Brain pericyte (primary cell): ENCODE results near the gene WDR38.
"Not testable (repeated sequence)": the region's sequence is repeated elsewhere in the genome, so short reads cannot be mapped to it uniquely, and the experiment has no call there.

Experiments used
- DNase-seq: peaks from one replicate; pipeline ENCODE4 v3.0.0-alpha.2; 2012; ENCODE audit warnings: low read depth, low spot score

WDR38 gene

DNA sequence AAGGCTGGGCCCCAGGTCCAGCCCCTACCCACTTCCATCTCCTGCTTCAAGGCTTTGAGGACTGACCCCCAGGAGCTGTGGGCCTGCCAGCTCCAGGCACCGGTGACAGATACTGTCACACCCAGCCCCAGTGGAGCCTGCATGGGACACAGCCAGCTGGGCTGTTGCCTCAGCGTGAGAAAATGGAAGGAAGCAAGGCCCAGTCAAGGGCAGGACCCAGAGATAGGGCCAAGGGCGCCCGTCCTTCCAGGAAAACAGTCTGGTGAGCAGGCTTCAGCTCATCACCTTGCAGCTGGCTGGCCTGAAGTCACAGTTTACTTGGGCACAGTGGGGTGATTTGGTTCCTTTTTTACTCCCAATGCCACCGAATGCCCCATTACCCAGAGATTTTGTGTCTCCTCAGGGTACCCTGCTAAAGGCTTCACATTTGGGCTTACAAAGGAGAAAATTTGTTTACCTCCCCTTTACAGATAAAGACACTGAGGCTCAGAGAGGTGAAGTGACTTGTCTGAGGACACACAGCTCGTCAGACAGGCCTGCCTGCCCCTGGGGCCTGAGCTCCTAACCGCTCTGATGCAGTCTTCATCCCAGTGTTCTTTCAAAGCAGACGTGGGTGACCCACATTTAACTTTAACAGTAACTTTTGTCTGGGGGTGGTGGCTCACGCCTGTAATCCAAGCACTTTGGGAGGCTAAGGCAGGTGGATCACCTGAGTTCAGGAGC, 21.5 kb upstream of the WDR38 start:
- DNase-seq: no peak

DNA sequence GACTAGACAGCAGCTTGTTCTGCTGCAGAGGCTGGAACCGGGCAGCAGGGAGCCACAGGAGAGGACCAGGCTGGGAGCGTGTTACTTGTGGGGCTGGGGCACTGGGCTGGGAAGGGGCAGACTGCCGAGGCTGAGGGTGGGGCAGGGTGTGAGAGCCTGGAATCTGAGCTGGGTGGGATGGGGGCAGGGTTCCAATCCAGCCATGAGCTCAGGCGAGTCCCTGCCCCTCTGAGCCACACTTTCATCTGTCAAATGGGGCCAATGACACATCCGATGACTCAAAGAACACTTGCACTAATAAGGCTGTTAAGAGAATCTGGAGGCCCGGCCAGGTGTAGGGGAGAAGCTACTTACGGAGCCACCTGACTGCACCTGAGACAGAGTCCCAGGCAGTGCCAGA, 18.7 kb upstream of the WDR38 start:
- no peak for DNase-seq

DNA sequence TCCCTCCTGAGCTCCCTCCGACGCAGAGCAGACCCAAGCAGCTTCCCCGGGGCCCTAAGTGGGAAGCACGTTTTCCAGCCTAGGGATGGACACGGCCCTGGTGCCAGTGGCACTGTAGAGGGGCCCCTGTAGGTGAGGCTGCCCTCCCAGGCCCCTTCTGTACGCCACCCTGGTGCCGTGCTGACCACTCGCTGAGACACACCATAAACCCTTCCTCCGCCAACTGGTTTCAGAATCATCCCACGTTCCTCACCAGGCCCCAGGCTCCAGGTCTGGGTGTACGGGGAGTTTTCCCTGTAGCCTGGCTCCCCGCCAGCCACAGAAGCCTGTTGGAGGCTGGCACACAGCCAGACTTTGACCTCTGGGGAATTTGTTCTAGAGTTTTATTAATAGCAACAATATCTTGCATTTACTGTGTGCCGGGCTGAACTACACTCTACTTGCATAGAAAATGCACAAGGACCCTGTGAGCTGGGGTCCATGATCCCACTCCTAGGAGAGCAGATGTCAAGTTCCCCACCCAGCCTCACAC, 18.2 kb upstream of the WDR38 start:
- DNase-seq: peak; percentile 72

DNA sequence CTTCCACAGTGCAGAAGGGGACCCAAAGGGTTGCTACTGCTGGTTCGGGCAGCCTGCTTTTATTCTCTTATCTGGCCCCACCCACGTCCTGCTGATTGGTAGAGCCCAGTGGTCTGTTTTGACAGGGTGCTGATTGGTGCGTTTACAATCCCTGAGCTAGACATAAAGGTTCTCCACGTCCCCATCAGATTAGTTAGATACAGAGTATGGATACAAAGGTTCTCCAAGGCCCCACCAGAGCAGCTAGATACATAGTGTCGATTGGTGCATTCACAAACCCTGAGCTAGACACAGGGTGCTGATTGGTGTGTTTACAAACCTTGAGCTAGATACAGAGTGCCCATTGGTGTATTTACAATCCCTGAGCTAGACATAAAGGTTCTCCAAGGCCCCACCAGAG, 15.1 kb upstream of the WDR38 start:
- not testable (repeated sequence) for DNase-seq

DNA sequence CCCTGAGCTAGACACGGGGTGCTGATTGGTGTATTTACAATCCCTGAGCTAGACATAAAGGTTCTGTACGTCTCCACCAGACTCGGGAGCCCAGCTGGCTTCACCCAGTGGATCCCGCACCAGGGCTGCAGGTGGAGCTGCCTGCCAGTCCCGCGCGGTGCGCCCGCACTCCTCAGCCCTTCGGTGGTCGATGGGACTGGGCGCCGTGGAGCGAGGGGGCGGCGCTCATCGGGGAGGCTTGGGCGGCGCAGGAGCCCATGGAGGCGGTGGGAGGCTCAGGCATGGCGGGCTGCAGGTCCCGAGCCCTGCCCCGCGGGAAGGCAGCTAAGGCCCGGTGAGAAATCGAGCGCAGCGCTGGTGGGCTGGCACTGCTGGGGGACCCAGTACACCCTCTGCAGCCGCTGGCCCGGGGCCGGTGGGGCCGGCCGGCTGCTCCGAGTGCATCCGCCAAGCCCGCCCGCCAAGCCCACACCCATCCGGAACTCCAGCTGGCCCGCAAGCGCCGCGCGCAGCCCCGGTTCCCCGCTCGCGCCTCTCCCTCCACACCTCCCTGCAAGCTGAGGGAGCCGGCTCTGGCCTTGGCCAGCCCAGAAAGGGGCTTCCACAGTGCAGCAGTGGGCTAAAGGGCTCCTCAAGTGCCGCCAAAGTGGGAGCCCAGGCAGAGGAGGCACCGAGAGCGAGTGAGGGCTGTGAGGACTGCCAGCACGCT, 14.5 kb upstream of the WDR38 start:
- not testable (repeated sequence) for DNase-seq

DNA sequence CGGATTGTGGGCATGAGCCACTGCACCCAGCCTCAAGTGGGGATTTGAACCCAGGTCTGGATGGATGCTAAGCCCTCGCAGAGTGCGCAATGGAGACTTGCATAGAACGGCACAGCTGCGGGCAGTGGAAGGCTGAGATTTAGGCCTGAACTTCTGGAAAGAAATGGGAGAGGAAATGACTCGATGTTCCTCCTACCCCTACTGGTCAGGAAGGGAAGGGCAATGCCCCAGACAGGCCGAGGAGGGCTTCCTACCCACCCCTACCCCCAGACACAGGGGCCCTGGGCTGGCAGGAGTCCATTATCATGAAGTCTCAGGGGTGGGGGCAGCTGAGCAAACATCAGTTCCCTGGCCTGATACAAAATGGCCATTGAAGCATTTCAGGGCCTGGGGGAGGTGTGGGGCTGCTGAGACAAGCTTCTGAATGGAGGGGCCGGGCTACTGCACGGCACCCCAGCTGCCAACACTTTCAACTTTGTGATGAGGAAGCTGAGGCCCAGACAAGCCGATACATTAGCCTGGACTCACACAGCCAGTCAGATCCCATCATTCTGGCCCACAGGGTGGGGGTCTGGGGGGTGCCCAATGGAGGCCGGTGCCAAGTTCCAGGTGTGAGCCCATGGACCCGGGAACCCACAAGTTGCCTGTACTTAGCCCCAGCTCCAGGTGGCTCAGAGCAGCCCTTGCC, 13.5 kb upstream of the WDR38 start:
- DNase-seq: no peak

DNA sequence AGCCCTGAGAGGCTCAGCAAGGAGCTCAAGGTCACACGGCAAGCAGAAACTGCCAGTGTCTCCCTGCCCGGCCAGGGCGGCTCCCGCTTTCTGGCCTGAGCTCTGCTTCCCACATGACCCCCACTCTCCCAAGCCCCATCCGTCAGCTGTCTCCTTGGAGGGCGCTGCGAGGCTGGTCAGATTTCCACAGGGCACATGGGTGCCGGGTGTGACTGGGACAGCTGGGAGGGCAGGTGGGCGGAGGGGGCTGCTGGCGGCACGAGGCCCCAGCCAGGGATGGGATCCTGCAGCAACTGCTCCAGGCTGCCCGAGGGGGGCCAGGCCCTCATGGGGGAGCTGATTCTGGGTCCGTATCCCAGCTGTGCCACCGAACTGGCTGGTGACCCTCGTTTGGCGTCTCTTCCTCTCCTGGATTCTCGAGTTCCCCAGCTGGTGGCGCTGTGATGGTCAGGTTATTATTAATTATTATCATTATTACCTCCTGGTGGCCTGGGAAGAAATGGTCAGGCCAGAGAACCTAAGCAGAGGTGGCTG, 12.9 kb upstream of the WDR38 start:
- no peak for DNase-seq

DNA sequence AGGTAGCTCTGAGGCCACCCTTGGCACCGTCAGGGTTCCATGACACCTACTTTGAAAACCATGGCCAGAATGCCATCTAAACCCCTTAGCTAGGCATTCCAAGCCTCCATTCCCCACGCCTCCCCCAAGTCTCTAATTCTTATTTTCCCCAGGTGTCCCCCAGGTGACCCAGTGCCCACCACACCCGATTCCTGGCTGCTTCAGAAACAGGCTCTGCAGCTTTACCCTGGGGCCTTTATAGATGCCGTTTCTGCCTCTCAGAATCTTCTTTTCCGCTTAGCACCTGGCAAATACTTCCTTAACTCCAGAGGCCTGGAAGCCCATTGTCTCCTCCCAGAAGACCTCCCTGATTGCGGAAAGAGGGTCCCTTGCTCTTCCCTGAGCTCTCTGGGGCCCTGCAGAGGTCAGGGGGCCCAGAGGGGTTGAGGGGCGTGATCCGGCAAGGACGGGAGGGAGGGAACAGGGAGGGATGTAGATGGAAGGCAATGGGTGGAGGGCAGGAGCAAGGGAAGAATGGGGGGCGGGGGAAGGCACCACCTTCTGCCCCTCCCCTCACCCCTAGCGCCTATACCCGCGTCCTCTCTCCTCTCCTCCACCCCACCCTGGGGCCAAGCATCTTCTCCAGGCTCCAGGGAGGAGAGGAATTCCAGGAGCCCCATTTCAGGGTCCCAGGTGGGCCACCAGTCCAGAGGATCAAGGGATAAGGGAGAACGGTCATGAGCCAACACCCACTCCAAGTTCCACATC, 12.0 kb upstream of the WDR38 start:
- no peak for DNase-seq

DNA sequence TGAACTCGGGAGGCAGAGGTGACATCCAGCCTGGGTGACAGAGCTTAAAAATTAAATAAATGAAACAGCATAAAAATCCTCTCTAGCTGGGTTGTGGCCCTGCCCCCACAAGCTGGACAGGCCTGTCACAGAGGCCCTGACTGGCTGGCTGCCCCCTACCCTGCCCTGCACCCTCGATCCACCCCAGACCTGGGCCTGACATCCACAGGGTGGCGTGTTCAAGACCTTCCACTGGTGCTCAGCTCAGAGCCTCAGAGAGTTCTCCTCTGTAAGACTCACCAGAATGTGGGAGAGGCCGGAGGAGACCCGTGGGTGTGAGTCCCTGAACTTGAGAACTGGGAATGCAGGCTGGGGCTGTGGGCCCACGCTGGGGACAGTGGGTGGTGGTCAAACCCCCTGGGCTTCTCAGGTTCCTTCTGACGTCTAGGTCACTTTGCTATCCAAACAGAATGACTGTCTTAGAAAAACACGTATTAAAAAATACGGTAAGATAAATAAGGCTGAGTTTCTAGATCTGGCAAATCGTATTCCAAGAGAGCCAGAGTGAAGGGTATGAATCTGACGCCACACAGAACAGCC, 9.7 kb upstream of the WDR38 start:
- DNase-seq: peak; percentile 84

DNA sequence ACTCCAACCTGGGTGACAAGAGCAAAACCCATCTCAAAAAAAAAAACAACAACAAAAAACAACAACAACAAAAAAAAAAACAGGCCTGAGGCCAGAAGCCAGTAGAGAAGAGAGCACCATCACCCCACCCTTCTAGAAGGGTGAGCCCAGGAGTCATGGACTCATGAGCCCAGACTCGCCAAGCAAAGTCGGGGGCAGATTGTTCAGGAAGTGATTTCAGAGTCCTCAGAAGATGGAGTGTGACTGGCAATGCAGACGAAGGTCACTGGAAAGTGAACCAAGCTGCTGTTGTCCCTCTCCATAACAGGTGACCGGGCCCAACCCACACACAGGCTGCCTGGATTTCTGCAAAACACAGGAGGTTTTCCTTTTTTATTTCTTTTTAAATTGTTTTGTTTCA, 9.0 kb upstream of the WDR38 start:
- DNase-seq: no peak

DNA sequence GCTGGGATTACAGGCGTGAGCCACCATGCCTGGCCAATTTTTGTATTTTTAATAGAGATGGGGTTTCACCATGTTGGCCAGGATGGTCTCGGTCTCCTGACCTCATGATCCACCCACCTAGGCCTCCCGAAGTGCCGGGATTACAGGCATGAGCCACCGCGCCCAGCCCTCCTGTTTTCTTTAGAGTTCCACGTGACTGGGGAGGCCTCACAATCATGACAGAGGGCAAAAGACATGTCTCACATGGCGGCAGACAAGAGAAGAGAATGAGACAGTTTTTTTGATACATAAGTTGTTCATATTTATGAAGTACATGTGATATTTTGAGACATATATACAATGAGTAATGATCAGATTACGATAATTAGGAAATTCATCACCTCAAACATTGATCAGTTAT, 6.8 kb upstream of the WDR38 start:
- not testable (repeated sequence) for DNase-seq

DNA sequence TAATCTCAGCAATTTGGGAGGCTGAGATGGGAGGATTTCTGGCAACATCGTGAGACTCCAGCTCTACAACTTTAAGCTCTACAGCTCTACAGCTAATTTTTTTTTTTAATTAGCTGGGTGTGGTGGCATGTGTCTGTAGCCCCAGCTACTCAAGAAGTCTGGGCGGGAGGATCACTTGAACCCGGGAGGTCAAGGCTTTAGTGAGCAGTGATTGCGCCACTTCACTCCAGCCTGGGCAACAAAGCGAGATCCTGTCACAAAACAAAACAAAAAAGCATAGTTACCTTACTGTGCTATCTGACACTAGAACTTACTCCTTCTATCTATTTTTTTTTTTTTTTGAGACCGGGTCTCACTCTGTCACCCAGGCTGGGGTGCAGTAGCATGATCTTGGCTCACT, 6.3 kb upstream of the WDR38 start:
- DNase-seq: no peak

DNA sequence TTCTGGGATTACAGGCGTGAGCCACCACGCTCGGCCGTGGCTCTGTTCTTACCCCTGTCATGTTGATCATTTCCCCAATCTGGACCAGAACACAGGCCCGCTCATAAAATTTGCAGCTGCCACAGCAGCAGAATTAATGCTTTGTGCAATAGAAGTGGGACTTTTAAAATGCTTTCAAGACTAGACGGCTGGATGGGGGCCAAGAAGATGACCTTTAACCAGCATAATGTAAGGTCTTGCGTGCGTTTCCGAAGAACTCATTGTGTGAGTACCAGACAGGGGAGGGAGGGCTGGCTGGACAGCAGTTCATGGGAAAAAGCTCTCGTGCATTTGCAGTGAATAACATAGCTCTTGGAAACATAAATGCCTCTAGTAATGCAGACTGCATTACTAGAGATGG, 3.5 kb upstream of the WDR38 start:
- peak; percentile 76 for DNase-seq

DNA sequence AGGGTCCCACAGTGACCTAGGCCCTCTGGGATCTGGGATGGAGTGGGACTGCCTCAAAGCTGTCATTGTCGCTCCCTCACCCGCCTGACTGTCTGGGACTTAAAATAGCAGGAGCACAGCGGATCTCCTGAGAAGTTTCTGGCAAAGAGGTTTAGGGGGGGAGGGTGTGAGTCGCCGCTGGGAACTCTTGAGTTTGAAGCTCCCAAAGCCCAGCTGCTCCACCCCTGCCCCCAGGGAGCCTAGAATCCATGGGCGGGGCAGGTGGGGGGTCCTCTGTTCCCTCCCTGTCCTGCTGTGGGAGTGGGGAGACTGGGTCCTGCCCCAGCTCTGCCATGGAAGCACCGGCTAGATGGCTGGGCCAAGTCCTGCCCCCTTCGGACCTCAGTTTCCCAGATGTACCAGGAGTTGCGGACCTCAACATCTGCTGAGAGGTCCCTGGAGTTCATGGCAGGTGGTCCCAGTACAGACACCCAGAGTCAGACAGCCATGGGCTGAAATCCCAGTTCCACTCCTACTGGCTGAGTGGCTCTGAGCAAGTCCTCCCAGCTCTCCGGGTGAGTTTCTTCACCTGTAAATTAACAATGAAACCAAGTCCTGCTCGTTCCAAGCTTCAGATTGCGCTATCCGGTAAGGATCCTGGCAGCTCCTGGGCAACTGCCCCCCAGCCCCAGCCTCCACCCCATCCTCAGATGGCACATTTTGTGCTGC, 985 bp upstream of the WDR38 start:
- no peak for DNase-seq

DNA sequence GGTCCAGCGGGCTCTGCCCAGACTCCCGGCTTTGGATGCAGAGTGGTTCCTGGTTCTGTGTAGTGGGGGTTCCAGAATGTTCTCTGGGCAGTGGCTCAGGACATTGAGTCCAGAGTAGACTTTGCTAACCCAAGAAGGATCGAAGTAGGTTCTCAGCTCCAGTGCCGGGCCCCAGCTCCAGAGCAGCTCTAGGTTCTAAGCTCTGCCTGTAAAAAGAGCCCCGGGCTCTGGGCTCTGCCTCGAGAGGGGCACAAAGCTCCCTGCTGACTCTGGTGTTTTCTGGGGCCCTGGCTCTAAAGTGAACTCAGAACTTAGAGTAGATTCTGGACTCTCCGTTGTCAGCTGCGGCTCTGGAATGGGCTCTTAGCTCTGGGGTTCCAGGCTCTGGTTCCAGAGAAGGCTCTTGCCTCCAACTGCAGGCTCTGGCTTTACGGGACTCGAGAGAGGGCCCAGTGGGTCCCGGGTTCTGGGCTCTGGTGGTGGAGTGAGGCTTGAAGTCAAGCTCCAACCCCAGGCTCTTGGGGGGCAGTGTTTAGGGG, 414 bp downstream of the WDR38 start:
- DNase-seq: no peak

DNA sequence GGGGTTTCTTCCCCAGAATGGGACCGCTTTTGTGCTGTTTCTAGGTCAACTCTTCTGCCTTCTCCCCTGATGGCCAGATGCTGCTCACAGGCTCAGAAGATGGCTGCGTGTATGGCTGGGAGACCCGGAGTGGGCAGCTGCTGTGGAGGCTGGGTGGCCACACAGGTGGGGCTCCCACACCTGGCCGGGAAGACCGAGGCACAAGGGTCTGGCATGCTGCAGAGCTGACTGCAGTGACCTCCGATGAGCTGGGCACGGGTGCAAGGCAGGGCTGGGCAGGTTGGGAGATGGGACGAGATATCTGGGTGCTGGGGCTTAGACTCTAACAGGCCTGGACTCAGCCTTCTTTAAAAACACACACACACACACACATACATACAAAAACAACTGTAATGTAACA, 901 bp downstream of the WDR38 start:
- no peak for DNase-seq

DNA sequence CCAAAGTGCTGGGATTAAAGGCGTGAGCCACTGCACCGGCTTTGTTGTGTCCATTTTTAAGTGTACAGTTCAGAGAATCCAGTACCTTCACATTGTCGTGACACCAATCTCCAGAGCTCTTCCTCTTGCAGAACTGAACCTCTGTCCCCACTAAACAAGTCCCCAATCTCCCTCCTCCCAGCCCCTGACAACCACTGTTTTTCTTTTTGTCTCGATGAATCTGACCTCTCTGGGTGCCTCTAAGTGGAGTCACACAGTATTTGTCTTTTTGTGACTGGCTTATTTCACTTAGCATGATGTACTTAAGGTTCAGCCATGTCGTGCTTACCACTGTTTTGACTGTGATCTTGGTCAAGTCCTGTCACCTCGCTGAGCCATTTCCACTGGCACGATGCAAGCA, 1.6 kb downstream of the WDR38 start:
- DNase-seq: no peak

DNA sequence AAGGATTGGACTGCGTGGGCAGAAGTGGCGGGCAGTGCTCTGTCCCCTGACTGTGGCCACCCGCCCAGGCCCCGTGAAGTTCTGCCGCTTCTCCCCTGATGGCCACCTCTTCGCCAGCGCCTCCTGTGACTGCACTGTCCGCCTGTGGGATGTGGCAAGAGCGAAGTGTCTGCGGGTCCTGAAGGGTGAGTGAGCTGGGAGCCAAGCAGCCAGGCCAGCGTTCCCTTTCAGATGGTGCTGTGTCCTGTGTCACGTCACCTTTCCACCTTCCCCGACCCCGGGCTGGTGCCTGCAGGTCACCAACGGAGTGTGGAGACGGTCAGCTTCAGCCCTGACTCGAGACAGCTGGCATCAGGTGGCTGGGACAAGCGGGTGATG, 2.3 kb downstream of the WDR38 start:
- DNase-seq: no peak

DNA sequence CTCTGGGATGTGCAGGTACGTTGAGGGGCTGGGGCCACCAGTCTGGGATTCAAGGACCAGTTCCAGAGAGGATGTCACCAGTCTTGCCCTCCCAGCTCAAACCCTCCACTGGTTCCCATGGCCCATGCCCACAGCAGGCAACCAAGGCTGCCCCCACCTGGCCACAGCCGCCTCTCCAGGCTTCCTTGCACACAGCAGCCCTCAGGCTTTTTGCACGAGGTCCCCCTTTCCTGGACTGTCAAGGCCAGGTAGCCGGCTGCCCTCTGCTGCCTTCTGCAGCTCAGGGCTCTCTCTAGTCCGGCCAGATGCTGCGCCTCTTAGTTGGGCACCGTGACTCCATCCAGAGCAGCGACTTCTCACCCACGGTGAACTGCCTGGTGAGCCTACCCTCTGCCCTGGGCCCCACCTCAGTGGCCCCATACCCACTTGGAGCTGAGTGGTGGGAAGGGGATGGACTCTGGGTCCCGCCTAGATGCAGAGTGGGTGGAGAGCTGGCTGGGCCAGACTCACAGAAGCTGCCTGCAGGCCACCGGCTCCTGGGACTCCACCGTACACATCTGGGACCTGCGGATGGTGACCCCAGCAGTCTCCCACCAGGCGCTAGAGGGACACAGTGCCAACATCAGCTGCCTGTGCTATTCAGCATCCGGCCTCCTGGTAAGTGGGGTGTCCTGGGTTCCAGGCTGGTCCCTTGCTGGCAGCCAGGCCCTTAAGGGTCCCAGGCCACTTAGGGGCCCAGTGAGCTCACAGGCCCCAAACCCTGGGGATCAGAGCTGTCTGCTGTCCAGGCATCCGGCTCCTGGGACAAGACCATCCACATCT, 2.9 kb downstream of the WDR38 start:
- no peak for DNase-seq
